GM21447 (cell line): ENCODE measurements around the gene MRPL23.

Source experiments
- ATAC-seq: cut with Tn5 transposase; IDR thresholded peaks from one replicate; pipeline ENCODE4 v1.9.1; 2021; ENCODE audit not compliant: unreplicated experiment

The MRPL23 gene

GRCh38 chr11:1988667-1989317 is 41.7 kb downstream of the MRPL23 start:
- no peak for ATAC-seq

GRCh38 chr11:1989953-1990352 is 42.8 kb downstream of the MRPL23 start:
- no peak for ATAC-seq

GRCh38 chr11:1990872-1991578 is 43.9 kb downstream of the MRPL23 start:
- ATAC-seq = no peak

DNA sequence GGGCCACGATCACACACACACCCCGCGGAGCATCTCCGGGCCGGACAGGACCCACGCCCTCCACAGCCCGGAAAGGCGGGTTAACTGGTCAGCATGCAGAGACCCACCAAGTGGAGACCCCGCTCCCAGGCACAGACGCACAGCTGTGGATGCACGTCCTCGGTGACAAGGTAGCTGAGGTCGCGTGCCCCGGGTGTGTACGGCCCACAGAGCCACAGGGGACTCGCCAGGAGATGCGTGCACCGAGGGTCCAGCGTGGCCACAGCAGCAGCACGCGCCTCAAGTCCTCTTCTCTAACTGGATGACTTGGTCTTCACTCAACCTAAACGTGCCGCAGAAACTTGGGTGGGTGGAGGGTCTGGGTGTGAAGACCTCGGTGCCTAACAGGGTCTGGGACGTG is 45.0 kb downstream of the MRPL23 start:
- ATAC-seq = no peak

- ATAC-seq = no peak
Observed at GRCh38 chr11:1994121-1994520, 47.0 kb downstream of the MRPL23 start.

- ATAC-seq = no peak
Observed at GRCh38 chr11:1997755-1998154, 50.6 kb downstream of the MRPL23 start, which contains the start of gene H19. Gene H19, minus strand, starts transcription at chr11:1997842.

DNA sequence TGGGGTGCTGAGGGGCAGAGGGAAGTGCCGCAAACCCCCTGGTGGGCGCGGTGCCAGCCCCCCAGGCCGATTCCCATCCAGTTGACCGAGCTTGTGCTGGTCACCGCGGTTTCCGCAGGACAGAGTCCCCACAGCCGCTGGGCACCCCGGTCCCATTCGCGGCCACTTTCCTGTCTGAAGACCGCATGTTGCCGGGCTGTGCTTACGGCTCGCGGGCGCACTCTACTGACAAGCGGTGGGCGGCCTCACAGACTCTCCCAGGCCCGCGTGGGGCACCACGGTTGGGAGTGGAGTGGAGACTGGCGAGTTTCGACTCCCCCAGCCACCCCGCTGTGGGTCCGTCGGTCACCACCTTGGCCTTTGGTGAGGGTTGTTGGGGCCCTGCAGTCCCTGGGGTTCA is 51.2 kb downstream of the MRPL23 start:
- no peak for ATAC-seq

- no peak for ATAC-seq
Observed at GRCh38 chr11:1998861-1999260, 51.7 kb downstream of the MRPL23 start.

- no peak for ATAC-seq
Observed at GRCh38 chr11:2002042-2002776, 55.1 kb downstream of the MRPL23 start.

- no peak for ATAC-seq
Observed at GRCh38 chr11:2002807-2003206, 55.7 kb downstream of the MRPL23 start.

- no peak for ATAC-seq
Observed at GRCh38 chr11:2004466-2004865, 57.3 kb downstream of the MRPL23 start.
